B cell (primary cell): ENCODE measurements around the gene ABHD5. TPM values are rescaled to one million over a fixed set of nuclear protein-coding genes. Genes with fewer than 3 reads are reported as not detected.

Experiments used
- ATAC-seq: fragments of 200-7000 bp; cut with Tn5 transposase; one replicate; pipeline ENCODE4 v1.10.0; 2021; ENCODE audit warnings: low read depth, mild to moderate bottlenecking, moderate number of reproducible peaks, moderate library complexity
- CTCF ChIA-PET: fragments of 350-600 bp; sonication (Branson Sonifier 250); formaldehyde crosslinking; loops from one replicate; lab custom pipeline; 2021; ENCODE audit warnings: antibody characterized with exemption, inconsistent platforms; lab: Charles Lee
- POLR2A ChIA-PET: fragments of 350-600 bp; sonication (Branson Sonifier 250); formaldehyde crosslinking; loops from one replicate; lab custom pipeline; 2021; ENCODE audit warnings: antibody characterized with exemption; lab: Charles Lee
- DNase-seq: peaks from one replicate; pipeline ENCODE4 v3.0.0; 2013
- H2AFZ ChIP-seq: 2 replicates; pipeline ENCODE4 v1.6.1; 2012; ENCODE audit warnings: mild to moderate bottlenecking, low read depth, low read length; ENCODE audit not compliant: insufficient read depth, poor library complexity, severe bottlenecking
- H3K27ac ChIP-seq, 2 donors: 1 replicate in 1 of 2; 2 replicates in 1 of 2; pipeline ENCODE4 v1.5.1; 2012 to 2013; ENCODE audit warnings: low read length in 2 of 2, mild to moderate bottlenecking in 2 of 2, moderate library complexity in 1 of 2
- H3K27me3 ChIP-seq, 4 experiments: fragments of 200-600 bp in 1 of 4; sonication (generic) in 1 of 4; replicated peaks in 1 of 4; 1 replicate in 2 of 4; 2 replicates in 2 of 4; pipeline versions ENCODE4 v1.6.1 to v1.7.0; 2013 to 2016; ENCODE audit warnings: low read length in 3 of 4, mild to moderate bottlenecking in 2 of 4, mixed read lengths in 1 of 4, moderate library complexity in 1 of 4; ENCODE audit not compliant: insufficient read depth in 4 of 4, control insufficient read depth in 3 of 4; ENCODE audit errors: control extremely low read depth in 1 of 4
- H3K36me3 ChIP-seq, 2 experiments: replicated peaks in 1 of 2; 1 replicate in 1 of 2; 2 replicates in 1 of 2; pipeline versions ENCODE4 v1.6.1 to v1.7.1; 2013; ENCODE audit warnings: low read length in 1 of 2; ENCODE audit not compliant: insufficient read depth in 2 of 2, control insufficient read depth in 1 of 2; ENCODE audit errors: control extremely low read depth in 1 of 2, extremely low read depth in 1 of 2
- H3K4me1 ChIP-seq, 2 donors: fragments of 200-600 bp in 1 of 2; sonication (generic) in 1 of 2; 1 replicate in 1 of 2; 2 replicates in 1 of 2; pipeline versions ENCODE4 v1.5.1 to v1.6.1; 2013 to 2017; ENCODE audit warnings: low read length in 2 of 2; ENCODE audit not compliant: control insufficient read depth in 2 of 2, insufficient read depth in 2 of 2
- H3K4me2 ChIP-seq: replicated peaks from 2 replicates; pipeline ENCODE3; 2012; ENCODE audit warnings: mild to moderate bottlenecking, low read depth, low read length; ENCODE audit not compliant: poor library complexity, severe bottlenecking
- H3K4me3 ChIP-seq, 5 experiments: fragments of 200-600 bp in 1 of 5; sonication (generic) in 1 of 5; 1 replicate in 3 of 5; 2 replicates in 2 of 5; pipeline versions ENCODE4 v1.5.1 to v1.7.0; 2011 to 2016; ENCODE audit warnings: low read length in 4 of 5, mild to moderate bottlenecking in 4 of 5, low read depth in 2 of 5, control low read depth in 1 of 5, moderate library complexity in 1 of 5; ENCODE audit not compliant: insufficient read depth in 1 of 5; ENCODE audit errors: control extremely low read depth in 1 of 5, extremely low read depth in 1 of 5
- H3K79me2 ChIP-seq: fragments of 200-600 bp; sonication (generic); one replicate; pipeline ENCODE4 v1.6.0; 2016; ENCODE audit warnings: low read length; ENCODE audit not compliant: control insufficient read depth, insufficient read depth
- H3K9ac ChIP-seq: fragments of 200-600 bp; sonication (generic); 2 replicates; pipeline ENCODE4 v1.6.1; 2017; ENCODE audit warnings: mild to moderate bottlenecking, low read length, moderate library complexity
- H3K9me3 ChIP-seq, 3 donors: one replicate each; pipeline versions ENCODE4 v1.6.1 to v1.7.1; 2013; ENCODE audit warnings: low read length in 2 of 3; ENCODE audit not compliant: control insufficient read depth in 2 of 3, insufficient read depth in 1 of 3; ENCODE audit errors: control extremely low read depth in 1 of 3
- H4K20me1 ChIP-seq: 2 replicates; pipeline ENCODE4 v1.6.0; 2012; ENCODE audit warnings: mild to moderate bottlenecking, low read length; ENCODE audit not compliant: insufficient read depth, control insufficient read depth, poor library complexity, severe bottlenecking
- H3K27ac Mint-ChIP-seq: one replicate; pipeline ENCODE4 v1.8.0; 2021; ENCODE audit warnings: mixed read lengths
- H3K27me3 Mint-ChIP-seq: one replicate; pipeline ENCODE4 v1.8.0; 2021; ENCODE audit warnings: mixed read lengths
- H3K4me1 Mint-ChIP-seq: one replicate; pipeline ENCODE4 v1.8.0; 2021; ENCODE audit warnings: mixed read lengths
- H3K4me3 Mint-ChIP-seq: one replicate; pipeline ENCODE4 v1.8.0; 2021; ENCODE audit warnings: mixed read lengths
- H3K9me3 Mint-ChIP-seq: one replicate; pipeline ENCODE4 v1.8.0; 2022; ENCODE audit warnings: mixed read lengths; ENCODE audit not compliant: insufficient read depth
- EZH2 ChIP-seq: IDR thresholded peaks from 2 replicates; pipeline ENCODE4 v1.6.1; 2012; ENCODE audit warnings: borderline replicate concordance, low read depth, mild to moderate bottlenecking, moderate library complexity, low read length; ENCODE audit not compliant: insufficient read depth, poor library complexity, severe bottlenecking
- WGBS: methylation state at CpG from one replicate; pipeline ENCODE4 v1.1.5; 2013; ENCODE audit warnings: missing lambda C conversion rate; ENCODE audit not compliant: insufficient coverage; 5-methylcytosine and 5-hydroxymethylcytosine counted together
- intact Hi-C: fragments of 100-400 bp; cut with micrococcal nuclease; formaldehyde crosslinking; loops from one replicate; pipeline ENCODE4 v1.10.0; 2022
- polyA plus RNA-seq: library from polyadenylated mRNA; depleted of rRNA; stranded (reverse); fragments of >200 nt; gene quantifications from 2 replicates; pipeline ENCODE4 v1.2.3, GENCODE V29; 2012
- total RNA-seq, 2 donors: library from RNA; stranded (reverse); fragments of 120-200 nt in 1 of 2; gene quantifications; 1 replicate in 1 of 2; 2 replicates in 1 of 2; pipeline versions ENCODE4 v1.2.3 to v1.2.4, GENCODE V29; 2013 to 2022
- TF ChIP-seq, protein P1 (sequence below): fragments of 200-600 bp; IDR thresholded peaks from one replicate; pipeline ENCODE4 v1.8.0; 2022; ENCODE audit warnings: antibody characterized with exemption, mild to moderate bottlenecking

The ABHD5 gene
- total and polyA plus RNA-seq, 2 donors (not counting 1 experiment from before 2014, with no cell fraction given) = 4.7 to 12.1 TPM

DNA sequence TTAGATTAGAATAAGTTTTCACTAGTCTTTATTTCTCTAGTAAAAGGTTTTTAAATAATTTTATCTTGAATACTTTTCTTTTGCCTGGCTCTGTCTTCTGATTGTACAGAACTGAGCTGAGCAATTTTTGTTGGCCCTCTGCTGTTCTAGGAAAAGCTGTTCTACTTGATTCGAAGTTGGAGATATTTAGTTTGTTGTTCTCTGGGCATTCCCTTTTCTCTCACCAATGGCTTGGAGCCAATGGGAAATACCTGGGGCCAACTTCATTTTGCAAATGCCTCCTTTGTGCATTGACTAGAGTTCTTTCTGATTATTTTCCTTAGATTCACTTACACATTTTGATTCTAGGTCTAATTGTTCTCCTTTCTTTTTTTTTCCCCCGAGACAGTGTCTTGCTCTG, 16.5 kb downstream of the ABHD5 start:
- Mint-ChIP-seq H3K27ac (no peak overlapping the region), H3K27me3 (no peaks in the 10 kb centered on the region), H3K9me3 (no peaks in the 10 kb centered on the region), H3K4me1 (peaks cover 11% of the 10 kb centered on the region), H3K4me3 (no peak overlapping the region)
- CTCF ChIA-PET = no interaction called here
- H3K4me1 ChIP-seq = peaks cover 2 to 3% of the 10 kb centered on the region in 2 donors
- peaks cover 7 to 8% of the 10 kb centered on the region in 2 experiments for H3K36me3 ChIP-seq
- POLR2A ChIA-PET = no interaction called here
- 90% methylated on average over 2 of the region's 2 CpGs for WGBS
- no peak overlapping the region for H3K9ac ChIP-seq
- H3K79me2 ChIP-seq = no peaks in the 10 kb centered on the region
- H3K9me3 ChIP-seq = no peaks in the 10 kb centered on the region
- no peak overlapping the region for H2AFZ ChIP-seq
- TF ChIP-seq EZH2 = no peak
- TF ChIP-seq, protein P1, sequence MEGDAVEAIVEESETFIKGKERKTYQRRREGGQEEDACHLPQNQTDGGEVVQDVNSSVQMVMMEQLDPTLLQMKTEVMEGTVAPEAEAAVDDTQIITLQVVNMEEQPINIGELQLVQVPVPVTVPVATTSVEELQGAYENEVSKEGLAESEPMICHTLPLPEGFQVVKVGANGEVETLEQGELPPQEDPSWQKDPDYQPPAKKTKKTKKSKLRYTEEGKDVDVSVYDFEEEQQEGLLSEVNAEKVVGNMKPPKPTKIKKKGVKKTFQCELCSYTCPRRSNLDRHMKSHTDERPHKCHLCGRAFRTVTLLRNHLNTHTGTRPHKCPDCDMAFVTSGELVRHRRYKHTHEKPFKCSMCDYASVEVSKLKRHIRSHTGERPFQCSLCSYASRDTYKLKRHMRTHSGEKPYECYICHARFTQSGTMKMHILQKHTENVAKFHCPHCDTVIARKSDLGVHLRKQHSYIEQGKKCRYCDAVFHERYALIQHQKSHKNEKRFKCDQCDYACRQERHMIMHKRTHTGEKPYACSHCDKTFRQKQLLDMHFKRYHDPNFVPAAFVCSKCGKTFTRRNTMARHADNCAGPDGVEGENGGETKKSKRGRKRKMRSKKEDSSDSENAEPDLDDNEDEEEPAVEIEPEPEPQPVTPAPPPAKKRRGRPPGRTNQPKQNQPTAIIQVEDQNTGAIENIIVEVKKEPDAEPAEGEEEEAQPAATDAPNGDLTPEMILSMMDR = no peak
- no peak for DNase-seq
- no peaks in the 10 kb centered on the region for H4K20me1 ChIP-seq
- ATAC-seq = no peak
- intact Hi-C loops = no loop called here
- H3K4me2 ChIP-seq = no peak overlapping the region
- no peak overlapping the region for H3K4me3 ChIP-seq
- no peak overlapping the region for H3K27ac ChIP-seq
- no peaks in the 10 kb centered on the region for H3K27me3 ChIP-seq

DNA sequence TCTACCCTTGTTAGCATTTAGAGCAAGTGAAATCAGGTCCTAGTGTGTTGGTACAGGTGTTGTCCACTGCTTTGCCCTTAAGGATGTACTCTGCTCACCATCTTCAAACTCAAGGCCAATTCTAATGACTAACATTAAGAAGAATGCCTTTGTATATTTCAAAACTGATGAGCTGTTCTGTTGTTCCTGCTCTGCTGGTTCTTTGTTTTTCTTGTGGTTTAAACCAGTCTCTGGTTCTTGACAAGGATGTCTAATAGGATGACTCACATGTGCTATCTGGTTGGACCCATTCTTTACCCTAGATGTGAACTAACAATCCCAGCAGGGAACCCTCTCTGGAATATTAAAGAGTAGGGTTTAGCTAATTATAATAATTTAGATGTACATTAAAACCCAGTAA, 17.3 kb downstream of the ABHD5 start:
- peaks cover 11% of the 10 kb centered on the region for H3K4me1 Mint-ChIP-seq
- TF ChIP-seq, protein P1 = no peak
- TF ChIP-seq EZH2 = no peak
- H3K27ac Mint-ChIP-seq = no peak overlapping the region
- no peaks in the 10 kb centered on the region for H3K79me2 ChIP-seq
- no peak overlapping the region for H3K9ac ChIP-seq
- no peak overlapping the region for H3K27ac ChIP-seq
- no peaks in the 10 kb centered on the region for H3K9me3 Mint-ChIP-seq
- intact Hi-C loops = no loop called here
- H3K4me3 ChIP-seq = no peak overlapping the region
- DNase-seq = no peak
- no peaks in the 10 kb centered on the region for H3K27me3 ChIP-seq
- POLR2A ChIA-PET = no interaction called here
- peaks cover 2 to 3% of the 10 kb centered on the region in 2 donors for H3K4me1 ChIP-seq
- ATAC-seq = no peak
- no peak overlapping the region for H2AFZ ChIP-seq
- no peaks in the 10 kb centered on the region for H4K20me1 ChIP-seq
- H3K27me3 Mint-ChIP-seq = no peaks in the 10 kb centered on the region
- no peak overlapping the region for H3K4me3 Mint-ChIP-seq
- CTCF ChIA-PET = no interaction called here
- H3K4me2 ChIP-seq = no peak overlapping the region
- H3K9me3 ChIP-seq = no peaks in the 10 kb centered on the region
- peaks cover 9 to 14% of the 10 kb centered on the region in 2 experiments for H3K36me3 ChIP-seq
